HFF-Myc (cell line): ENCODE data around the gene MAPK10.

Source experiments
- DNase-seq: peaks from one replicate; pipeline ENCODE4 v3.0.0-alpha.2; 2011; ENCODE audit warnings: low read depth; ENCODE audit errors: extremely low read depth
- H3K4me3 ChIP-seq: replicated peaks from 2 replicates; pipeline ENCODE4 v1.5.1; 2011; ENCODE audit warnings: low read depth, mild to moderate bottlenecking, control low read depth, low read length
- TF ChIP-seq, protein P1 (sequence below): IDR thresholded peaks from 2 replicates; pipeline ENCODE4 v1.5.1; 2012; ENCODE audit warnings: mild to moderate bottlenecking, low read depth, low read length, control low read depth; ENCODE audit errors: missing control alignments

Gene MAPK10

DNA sequence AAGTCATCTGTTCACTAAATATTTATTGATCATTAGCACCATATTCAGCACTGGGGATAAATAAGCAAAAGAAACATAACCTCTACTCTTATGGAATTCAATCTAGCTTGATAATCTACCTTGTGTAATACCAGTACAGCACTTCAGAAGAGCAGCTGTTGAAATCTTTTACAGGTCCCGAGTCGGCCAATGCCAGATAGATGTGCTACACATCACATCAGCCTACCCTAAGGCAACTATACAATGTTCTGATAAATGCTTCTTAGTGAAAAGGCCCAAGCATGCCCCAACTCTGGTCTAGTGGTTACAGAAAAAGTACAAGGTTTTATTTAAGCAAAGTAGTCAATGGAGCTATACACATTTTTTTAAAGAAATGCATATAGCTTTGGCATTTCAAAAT, 68.7 kb downstream of the MAPK10 start:
- H3K4me3 ChIP-seq: no peak overlapping the region
- no peak for DNase-seq
- TF ChIP-seq, protein P1, sequence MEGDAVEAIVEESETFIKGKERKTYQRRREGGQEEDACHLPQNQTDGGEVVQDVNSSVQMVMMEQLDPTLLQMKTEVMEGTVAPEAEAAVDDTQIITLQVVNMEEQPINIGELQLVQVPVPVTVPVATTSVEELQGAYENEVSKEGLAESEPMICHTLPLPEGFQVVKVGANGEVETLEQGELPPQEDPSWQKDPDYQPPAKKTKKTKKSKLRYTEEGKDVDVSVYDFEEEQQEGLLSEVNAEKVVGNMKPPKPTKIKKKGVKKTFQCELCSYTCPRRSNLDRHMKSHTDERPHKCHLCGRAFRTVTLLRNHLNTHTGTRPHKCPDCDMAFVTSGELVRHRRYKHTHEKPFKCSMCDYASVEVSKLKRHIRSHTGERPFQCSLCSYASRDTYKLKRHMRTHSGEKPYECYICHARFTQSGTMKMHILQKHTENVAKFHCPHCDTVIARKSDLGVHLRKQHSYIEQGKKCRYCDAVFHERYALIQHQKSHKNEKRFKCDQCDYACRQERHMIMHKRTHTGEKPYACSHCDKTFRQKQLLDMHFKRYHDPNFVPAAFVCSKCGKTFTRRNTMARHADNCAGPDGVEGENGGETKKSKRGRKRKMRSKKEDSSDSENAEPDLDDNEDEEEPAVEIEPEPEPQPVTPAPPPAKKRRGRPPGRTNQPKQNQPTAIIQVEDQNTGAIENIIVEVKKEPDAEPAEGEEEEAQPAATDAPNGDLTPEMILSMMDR: no peak

DNA sequence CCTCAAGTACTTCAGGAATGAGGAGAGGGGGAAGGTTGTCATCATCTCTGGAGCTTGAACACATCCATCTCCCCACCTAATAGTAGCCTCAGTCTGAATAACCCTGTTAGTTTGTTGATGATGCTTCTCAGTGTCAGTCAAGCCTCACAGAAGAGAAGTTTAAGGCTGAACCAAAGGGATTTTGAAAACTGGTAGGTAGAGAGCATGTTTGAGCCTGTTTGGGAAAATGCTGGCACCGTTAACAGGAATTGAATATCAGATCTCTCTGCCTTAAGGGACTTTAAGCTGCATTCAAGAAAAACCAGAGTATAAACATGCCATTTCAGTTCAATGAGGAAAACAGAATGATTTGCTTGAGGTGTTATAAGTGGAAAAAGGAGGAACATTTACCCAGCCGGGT, 73.1 kb downstream of the MAPK10 start:
- no peak for DNase-seq
- TF ChIP-seq, protein P1: no peak
- no peak overlapping the region for H3K4me3 ChIP-seq

DNA sequence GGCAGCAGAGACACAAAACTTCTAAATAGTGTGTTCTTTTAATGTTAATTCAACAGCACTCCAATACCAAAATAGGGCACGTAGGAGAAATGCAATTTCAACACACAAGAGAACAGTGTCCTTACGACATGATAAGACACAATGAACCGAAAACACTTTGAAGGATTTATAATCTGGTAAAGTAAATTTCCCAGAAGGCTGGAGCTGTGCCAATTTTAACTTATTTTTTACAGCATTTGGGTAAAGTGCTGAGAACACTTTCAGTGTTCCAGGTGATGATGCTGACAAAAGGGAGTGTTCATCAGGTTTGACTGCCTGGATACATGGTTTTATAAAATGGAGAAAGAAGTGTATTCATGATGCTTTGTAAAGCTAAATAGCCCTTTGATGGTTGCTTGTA, 76.5 kb downstream of the MAPK10 start:
- no peak overlapping the region for H3K4me3 ChIP-seq
- DNase-seq: no peak
- TF ChIP-seq, protein P1: no peak

DNA sequence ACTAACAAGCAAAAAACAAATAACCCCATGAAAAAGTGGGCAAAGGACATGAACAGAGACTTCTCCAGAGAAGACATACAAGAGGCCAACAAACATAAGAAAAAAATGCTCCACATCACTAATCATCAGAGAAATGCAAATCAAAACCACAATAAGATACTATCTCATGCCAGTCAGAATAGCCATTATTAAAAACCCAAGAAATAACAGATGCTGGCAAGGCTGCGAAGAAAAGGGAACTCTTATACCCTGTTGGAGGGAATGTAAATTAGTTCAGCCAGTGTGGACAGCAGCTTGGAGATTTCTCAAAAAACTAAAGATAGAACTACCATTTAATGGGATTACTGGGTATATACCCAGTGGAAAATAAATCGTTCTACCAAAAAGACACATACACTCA, 79.6 kb downstream of the MAPK10 start:
- H3K4me3 ChIP-seq: no peak overlapping the region
- DNase-seq: no peak

DNA sequence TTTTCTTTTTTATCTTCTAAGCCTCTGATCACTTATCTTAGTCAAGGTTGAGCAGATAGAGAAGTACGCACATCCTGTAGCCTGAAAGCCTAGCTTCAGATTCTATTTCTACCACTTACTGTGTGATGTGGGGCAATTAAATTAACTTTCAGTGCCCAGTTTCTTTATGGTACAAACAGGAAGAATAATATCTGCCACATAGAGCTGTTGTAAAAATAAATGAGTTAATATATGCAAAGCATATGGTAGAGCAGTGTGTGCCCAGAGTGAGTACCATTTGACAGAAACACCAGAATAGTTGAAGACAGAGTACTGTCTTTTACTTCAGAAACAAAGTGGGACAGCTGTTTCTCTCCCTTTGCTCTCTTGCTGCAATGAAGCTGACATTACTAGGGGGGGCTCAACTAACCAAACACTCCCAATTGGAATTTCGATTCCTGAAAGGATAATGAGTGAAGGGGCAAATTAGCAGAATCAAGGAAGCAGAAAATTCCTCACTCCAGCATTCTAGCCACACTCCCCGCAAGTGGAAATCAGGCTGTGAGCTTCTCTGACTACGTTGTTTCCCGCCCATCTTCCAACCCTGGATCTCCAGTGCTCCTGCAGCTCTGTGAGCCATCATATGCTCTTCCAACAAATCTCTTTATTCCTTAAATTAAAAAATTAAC, 80.4 kb downstream of the MAPK10 start:
- DNase-seq: no peak
- TF ChIP-seq, protein P1: no peak
- no peak overlapping the region for H3K4me3 ChIP-seq

More for the DNA sequence above, 79.6 kb downstream of the MAPK10 start:
- TF ChIP-seq, protein P1: no peak

DNA sequence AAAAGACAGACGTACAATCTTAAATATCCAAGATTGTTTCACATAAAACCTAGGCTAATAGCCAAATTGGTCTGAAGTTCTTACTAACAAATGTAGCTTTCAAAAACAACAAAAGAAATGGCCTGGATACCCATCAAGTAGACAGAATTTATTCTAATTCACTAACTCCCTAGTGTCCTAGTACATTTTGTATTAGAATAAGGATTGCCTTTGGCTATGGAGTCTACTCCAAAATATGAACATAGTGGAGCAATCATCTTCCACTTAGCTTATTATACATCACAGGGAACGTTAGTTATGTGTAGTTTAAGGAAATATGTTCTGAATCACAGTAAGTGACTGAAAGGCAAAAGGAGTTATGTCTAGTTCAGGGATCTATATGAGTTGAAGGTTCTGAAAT, 81.7 kb downstream of the MAPK10 start:
- no peak for DNase-seq
- H3K4me3 ChIP-seq: no peak overlapping the region
- TF ChIP-seq, protein P1: no peak

DNA sequence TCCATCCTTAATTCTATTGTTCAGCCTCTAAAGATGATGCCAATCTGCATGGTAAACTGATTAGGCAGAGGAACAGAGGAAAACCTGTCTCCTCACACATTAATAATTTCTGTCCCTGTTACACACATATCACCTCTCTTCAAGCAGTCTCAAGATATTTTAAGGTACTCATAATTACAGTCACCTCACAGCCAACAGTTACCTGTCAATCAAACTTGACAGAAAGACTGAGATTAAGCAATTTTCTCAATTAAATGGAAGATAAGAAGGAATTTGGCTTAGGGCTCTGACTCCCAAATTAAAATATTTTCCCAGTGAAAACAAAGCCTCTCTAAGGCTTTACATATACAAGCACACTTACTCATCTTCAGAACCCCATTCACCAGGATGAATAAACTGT, 85.2 kb downstream of the MAPK10 start:
- no peak overlapping the region for H3K4me3 ChIP-seq
- TF ChIP-seq, protein P1: no peak
- no peak for DNase-seq
